ENCODE data around the gene ANKH.

DNA sequence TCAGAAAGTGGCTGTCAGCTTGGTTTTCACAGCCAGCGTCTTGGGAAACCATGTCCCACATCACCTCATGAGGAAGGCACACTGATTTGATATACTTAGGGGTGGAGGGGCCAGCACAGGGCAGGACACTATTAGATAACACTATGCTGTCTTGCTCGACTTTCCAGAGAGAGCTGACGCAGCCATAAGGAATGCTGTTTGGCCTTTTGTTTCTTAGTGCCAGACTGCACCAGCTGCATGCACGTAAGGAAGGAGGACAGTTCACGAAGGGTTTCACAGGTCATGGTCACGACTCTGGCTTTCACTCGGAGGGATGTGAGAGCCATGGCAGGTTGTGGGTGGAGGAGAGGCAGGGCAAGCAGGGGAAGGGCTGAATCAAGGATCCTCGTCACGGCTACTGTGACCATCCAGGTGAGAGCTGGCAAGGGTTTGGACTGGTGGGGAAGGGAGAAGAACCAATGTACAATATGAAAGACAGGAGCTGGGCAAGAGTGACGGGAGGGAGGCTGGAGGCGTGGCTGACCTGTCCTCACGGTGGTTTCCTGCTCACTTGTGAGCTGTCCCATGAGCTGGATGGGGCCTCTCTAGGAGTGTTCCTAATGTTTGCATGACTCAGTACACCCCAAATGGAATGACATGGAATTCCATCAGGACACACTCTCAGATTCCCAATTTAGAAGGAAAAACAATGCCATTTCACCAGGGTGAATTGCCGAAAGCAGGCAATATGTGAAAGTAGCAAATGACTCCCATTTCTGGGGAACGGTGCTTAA lies 145.3 kb downstream of the ANKH start:
- TF ChIP-seq, protein P1, sequence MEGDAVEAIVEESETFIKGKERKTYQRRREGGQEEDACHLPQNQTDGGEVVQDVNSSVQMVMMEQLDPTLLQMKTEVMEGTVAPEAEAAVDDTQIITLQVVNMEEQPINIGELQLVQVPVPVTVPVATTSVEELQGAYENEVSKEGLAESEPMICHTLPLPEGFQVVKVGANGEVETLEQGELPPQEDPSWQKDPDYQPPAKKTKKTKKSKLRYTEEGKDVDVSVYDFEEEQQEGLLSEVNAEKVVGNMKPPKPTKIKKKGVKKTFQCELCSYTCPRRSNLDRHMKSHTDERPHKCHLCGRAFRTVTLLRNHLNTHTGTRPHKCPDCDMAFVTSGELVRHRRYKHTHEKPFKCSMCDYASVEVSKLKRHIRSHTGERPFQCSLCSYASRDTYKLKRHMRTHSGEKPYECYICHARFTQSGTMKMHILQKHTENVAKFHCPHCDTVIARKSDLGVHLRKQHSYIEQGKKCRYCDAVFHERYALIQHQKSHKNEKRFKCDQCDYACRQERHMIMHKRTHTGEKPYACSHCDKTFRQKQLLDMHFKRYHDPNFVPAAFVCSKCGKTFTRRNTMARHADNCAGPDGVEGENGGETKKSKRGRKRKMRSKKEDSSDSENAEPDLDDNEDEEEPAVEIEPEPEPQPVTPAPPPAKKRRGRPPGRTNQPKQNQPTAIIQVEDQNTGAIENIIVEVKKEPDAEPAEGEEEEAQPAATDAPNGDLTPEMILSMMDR (IDR thresholded peaks at IDR 0.05): no peak
- no peak for TF ChIP-seq POLR2AphosphoS5 (IDR thresholded peaks at IDR 0.05)
